Neural progenitor cell (in vitro differentiated cells): ENCODE data around the gene PTCD3. TPM values are rescaled to one million over a fixed set of nuclear protein-coding genes. Genes with fewer than 3 reads are reported as not detected.

ENCODE experiments used
- DNase-seq: peaks from one replicate; pipeline ENCODE4 v3.0.0-alpha.2; 2016; ENCODE audit warnings: low spot score
- H2AFZ ChIP-seq: fragments of 200-600 bp; sonication (generic); replicated peaks from 2 replicates; pipeline ENCODE4 v1.6.1; 2016; ENCODE audit warnings: antibody characterized with exemption
- H3F3A ChIP-seq: fragments of 200-600 bp; sonication (generic); 2 replicates; pipeline ENCODE4 v1.6.1; 2016; ENCODE audit warnings: antibody characterized with exemption, low read depth
- H3K27ac ChIP-seq: fragments of 200-600 bp; sonication (generic); 2 replicates; pipeline ENCODE4 v1.5.1; 2016; ENCODE audit warnings: mild to moderate bottlenecking
- H3K27me3 ChIP-seq: fragments of 200-600 bp; sonication (generic); 2 replicates; pipeline ENCODE4 v1.6.1; 2016; ENCODE audit warnings: mild to moderate bottlenecking, moderate library complexity
- H3K36me3 ChIP-seq: fragments of 200-600 bp; sonication (generic); 2 replicates; pipeline ENCODE4 v1.5.1; 2016
- H3K4me1 ChIP-seq: fragments of 200-600 bp; sonication (generic); 2 replicates; pipeline ENCODE4 v1.6.1; 2016; ENCODE audit warnings: mixed run types
- H3K4me2 ChIP-seq: fragments of 200-600 bp; sonication (generic); 2 replicates; pipeline ENCODE4 v1.6.1; 2016
- H3K4me3 ChIP-seq: fragments of 200-600 bp; sonication (generic); 2 replicates; pipeline ENCODE4 v1.5.1; 2016
- H3K79me2 ChIP-seq: fragments of 200-600 bp; sonication (generic); 2 replicates; pipeline ENCODE4 v1.6.1; 2016; ENCODE audit warnings: low read depth
- H3K9ac ChIP-seq: fragments of 200-600 bp; sonication (generic); 2 replicates; pipeline ENCODE4 v1.6.1; 2016
- H3K9me3 ChIP-seq: fragments of 200-600 bp; sonication (generic); 2 replicates; pipeline ENCODE4 v1.5.1; 2016; ENCODE audit warnings: low read depth
- H4K20me1 ChIP-seq: fragments of 200-600 bp; sonication (generic); 2 replicates; pipeline ENCODE4 v1.6.1; 2016; ENCODE audit warnings: low read depth
- H3K27ac Mint-ChIP-seq: 3 replicates; pipeline ENCODE4 v1.8.0; 2021; ENCODE audit warnings: mixed read lengths
- H3K27me3 Mint-ChIP-seq: 2 replicates; pipeline ENCODE4 v1.8.0; 2022; ENCODE audit warnings: low read depth, mild to moderate bottlenecking, inconsistent platforms, moderate library complexity, mixed read lengths; ENCODE audit not compliant: insufficient read depth
- H3K36me3 Mint-ChIP-seq: 3 replicates; pipeline ENCODE4 v1.8.0; 2021; ENCODE audit warnings: mixed read lengths
- H3K4me1 Mint-ChIP-seq: 3 replicates; pipeline ENCODE4 v1.8.0; 2021; ENCODE audit warnings: mixed read lengths
- H3K4me3 Mint-ChIP-seq: 3 replicates; pipeline ENCODE4 v1.8.0; 2021; ENCODE audit warnings: mild to moderate bottlenecking, moderate library complexity, mixed read lengths
- H3K9me3 Mint-ChIP-seq: 3 replicates; pipeline ENCODE4 v1.8.0; 2020; ENCODE audit warnings: mixed read lengths
- CTCF ChIP-seq: fragments of 200-600 bp; sonication (generic); IDR thresholded peaks from 2 replicates; pipeline ENCODE4 v1.5.1; 2017; ENCODE audit warnings: antibody characterized with exemption, mild to moderate bottlenecking
- EZH2 ChIP-seq: fragments of 200-600 bp; sonication (generic); IDR thresholded peaks from 2 replicates; pipeline ENCODE4 v1.6.1; 2017; ENCODE audit warnings: antibody characterized with exemption, mild to moderate bottlenecking, moderate library complexity
- EZH2phosphoT487 ChIP-seq: fragments of 200-600 bp; sonication (generic); IDR thresholded peaks from 2 replicates; pipeline ENCODE4 v1.6.1; 2017; ENCODE audit warnings: antibody characterized with exemption
- total RNA-seq: library from RNA; depleted of rRNA; stranded (reverse); fragments of >200 nt; gene quantifications from 2 replicates; pipeline ENCODE4 v1.2.3, GENCODE V29; 2015; ENCODE audit warnings: low replicate concordance

Gene PTCD3
- total RNA-seq, 1 donor from 2014 or later, result 269 TPM

DNA sequence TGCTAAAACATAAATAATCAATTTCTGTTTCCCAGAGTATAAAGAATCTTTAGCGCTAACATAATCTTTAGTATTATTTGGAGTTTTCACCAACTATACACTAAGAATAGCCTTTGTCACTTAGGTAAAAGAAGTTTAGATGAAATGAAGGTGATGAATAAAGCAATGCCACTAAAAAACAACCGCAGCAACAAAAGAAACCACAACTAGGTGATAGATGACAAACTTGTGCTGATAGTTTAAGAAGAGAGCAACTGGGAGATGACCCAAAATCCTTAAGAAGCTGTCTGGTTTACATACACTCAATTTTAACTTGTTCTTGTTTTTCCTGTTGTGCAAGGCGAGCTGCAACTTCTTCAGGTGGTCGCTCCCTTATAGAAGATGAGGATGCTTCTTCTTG is 64.4 kb downstream of the PTCD3 start:
- DNase-seq, result no peak
- H3K27ac ChIP-seq, result no peak overlapping the region
- Mint-ChIP-seq H3K27me3 (no peaks in the 10 kb centered on the region), H3K27ac (no peak overlapping the region), H3K9me3 (no peaks in the 10 kb centered on the region), H3K36me3 (peaks cover 14% of the 10 kb centered on the region), H3K4me1 (no peaks in the 10 kb centered on the region), H3K4me3 (no peak overlapping the region)
- H3K4me1 ChIP-seq, result no peaks in the 10 kb centered on the region
- peaks cover 24% of the 10 kb centered on the region for H3K36me3 ChIP-seq
- TF ChIP-seq EZH2phosphoT487 (no peak), EZH2 (no peak), CTCF (no peak)
- no peak overlapping the region for H3K4me2 ChIP-seq
- no peaks in the 10 kb centered on the region for H3F3A ChIP-seq
- H3K79me2 ChIP-seq, result no peaks in the 10 kb centered on the region
- no peaks in the 10 kb centered on the region for H3K27me3 ChIP-seq
- H3K9me3 ChIP-seq, result no peaks in the 10 kb centered on the region
- no peak overlapping the region for H3K4me3 ChIP-seq
- no peak overlapping the region for H2AFZ ChIP-seq
- no peak overlapping the region for H3K9ac ChIP-seq
- peaks cover 8% of the 10 kb centered on the region for H4K20me1 ChIP-seq

GRCh38 chr2:86171295-86171694 is 65.3 kb downstream of the PTCD3 start:
- Mint-ChIP-seq H3K4me3 (no peak overlapping the region), H3K27me3 (no peaks in the 10 kb centered on the region), H3K9me3 (no peaks in the 10 kb centered on the region), H3K27ac (no peak overlapping the region), H3K4me1 (no peaks in the 10 kb centered on the region), H3K36me3 (peaks cover 15% of the 10 kb centered on the region)
- Histone ChIP-seq H2AFZ (no peak overlapping the region), H4K20me1 (peaks cover 8% of the 10 kb centered on the region), H3K27me3 (no peaks in the 10 kb centered on the region), H3K27ac (no peak overlapping the region), H3F3A (no peaks in the 10 kb centered on the region), H3K79me2 (no peaks in the 10 kb centered on the region), H3K36me3 (peaks cover 26% of the 10 kb centered on the region), H3K4me1 (no peaks in the 10 kb centered on the region), H3K9ac (no peak overlapping the region), H3K4me2 (no peak overlapping the region), H3K9me3 (no peaks in the 10 kb centered on the region), H3K4me3 (no peak overlapping the region)
- TF ChIP-seq CTCF, result no peak
- no peak for DNase-seq

GRCh38 chr2:86172610-86173009 is 66.6 kb downstream of the PTCD3 start:
- DNase-seq, result no peak
- H3F3A ChIP-seq, result no peaks in the 10 kb centered on the region
- H3K4me2 ChIP-seq, result no peak overlapping the region
- no peak overlapping the region for H3K4me3 ChIP-seq
- no peak overlapping the region for H2AFZ ChIP-seq
- Mint-ChIP-seq H3K27ac (no peak overlapping the region), H3K9me3 (no peaks in the 10 kb centered on the region), H3K4me1 (no peaks in the 10 kb centered on the region), H3K4me3 (no peak overlapping the region), H3K36me3 (peaks cover 16% of the 10 kb centered on the region), H3K27me3 (no peaks in the 10 kb centered on the region)
- no peaks in the 10 kb centered on the region for H3K79me2 ChIP-seq
- H3K36me3 ChIP-seq, result peaks cover 26% of the 10 kb centered on the region
- no peak for TF ChIP-seq EZH2phosphoT487
- no peak for TF ChIP-seq CTCF
- no peak for TF ChIP-seq EZH2
- H3K4me1 ChIP-seq, result no peaks in the 10 kb centered on the region
- H4K20me1 ChIP-seq, result peaks cover 8% of the 10 kb centered on the region
- H3K9me3 ChIP-seq, result no peaks in the 10 kb centered on the region
- no peak overlapping the region for H3K27ac ChIP-seq
- no peaks in the 10 kb centered on the region for H3K27me3 ChIP-seq
- no peak overlapping the region for H3K9ac ChIP-seq

- Mint-ChIP-seq H3K4me3 (no peak overlapping the region), H3K9me3 (no peaks in the 10 kb centered on the region), H3K36me3 (peaks cover 15% of the 10 kb centered on the region), H3K27me3 (no peaks in the 10 kb centered on the region), H3K27ac (no peak overlapping the region), H3K4me1 (no peaks in the 10 kb centered on the region)
- Histone ChIP-seq H2AFZ (no peak overlapping the region), H3F3A (no peaks in the 10 kb centered on the region), H3K9ac (peak overlapping the region; percentile 20), H3K4me1 (no peaks in the 10 kb centered on the region), H3K9me3 (no peaks in the 10 kb centered on the region), H3K4me3 (no peak overlapping the region), H3K27me3 (no peaks in the 10 kb centered on the region), H3K27ac (peak overlapping the region; percentile 37), H4K20me1 (peaks cover 8% of the 10 kb centered on the region), H3K79me2 (no peaks in the 10 kb centered on the region), H3K4me2 (no peak overlapping the region), H3K36me3 (peaks cover 17% of the 10 kb centered on the region)
- no peak for DNase-seq
- no peak for TF ChIP-seq CTCF
- no peak for TF ChIP-seq EZH2phosphoT487
- TF ChIP-seq EZH2, result no peak
Measured at GRCh38 chr2:86174445-86174844, 68.4 kb downstream of the PTCD3 start.
